T-helper 9 cell (primary cell): ENCODE results near the gene THBD.

Source experiments
- DNase-seq: peaks from one replicate; pipeline ENCODE4 v3.0.0-alpha.2; 2020
- total RNA-seq, 2 donors: gene quantifications; one replicate each; lab custom pipeline; 2026; lab: John Stamatoyannopoulos, UW

The THBD gene
- total RNA-seq, result 0.14 to 0.24 reads per million in 2 donors

- DNase-seq, result no peak
Observed at GRCh38 chr20:23049201-23050075, at the start of gene THBD. THBD (minus strand) TSS chr20:23049672; CDS start chr20:23049504, 168 bp downstream.

GRCh38 chr20:23097636-23098580 is 48.4 kb upstream of the THBD start:
- no peak for DNase-seq

GRCh38 chr20:23096986-23097520 is 47.6 kb upstream of the THBD start:
- DNase-seq, result no peak

- DNase-seq, result no peak
Observed at GRCh38 chr20:23096097-23096496, 46.6 kb upstream of the THBD start.

- DNase-seq, result no peak
Observed at GRCh38 chr20:23095499-23095898, 46.0 kb upstream of the THBD start.

- no peak for DNase-seq
Observed at GRCh38 chr20:23094927-23095326, 45.5 kb upstream of the THBD start.

GRCh38 chr20:23094213-23094896 is 44.9 kb upstream of the THBD start:
- no peak for DNase-seq

GRCh38 chr20:23093613-23094012 is 44.1 kb upstream of the THBD start:
- DNase-seq, result no peak

GRCh38 chr20:23092861-23093495 is 43.5 kb upstream of the THBD start:
- no peak for DNase-seq

GRCh38 chr20:23092384-23092756 is 42.9 kb upstream of the THBD start:
- DNase-seq, result no peak

- DNase-seq, result no peak
Observed at GRCh38 chr20:23091721-23092383, 42.4 kb upstream of the THBD start.

GRCh38 chr20:23090878-23091277 is 41.4 kb upstream of the THBD start:
- no peak for DNase-seq

GRCh38 chr20:23090147-23090546 is 40.7 kb upstream of the THBD start:
- no peak for DNase-seq

- no peak for DNase-seq
Observed at GRCh38 chr20:23088866-23089265, 39.4 kb upstream of the THBD start.

- DNase-seq, result no peak
Observed at GRCh38 chr20:23087587-23088251, 38.2 kb upstream of the THBD start.

GRCh38 chr20:23086931-23087411 is 37.5 kb upstream of the THBD start:
- no peak for DNase-seq

- no peak for DNase-seq
Observed at GRCh38 chr20:23086056-23086566, 36.6 kb upstream of the THBD start, which contains the start of gene CD93. CD93 (minus strand) TSS chr20:23086324; CDS start chr20:23086192, 132 bp downstream.

GRCh38 chr20:23085436-23086055 is 36.1 kb upstream of the THBD start:
- DNase-seq, result no peak

- no peak for DNase-seq
Observed at GRCh38 chr20:23084845-23085365, 35.4 kb upstream of the THBD start.
